A673 (cell line): ENCODE measurements around the gene ITGBL1.

ENCODE experiments used
- EZH2 ChIP-seq: fragments of 200-600 bp; sonication (generic); IDR thresholded peaks from 2 replicates; pipeline ENCODE4 v1.6.1; 2017; ENCODE audit warnings: borderline replicate concordance, low read depth, mild to moderate bottlenecking, mixed read lengths, antibody characterized with exemption, low read length; ENCODE audit not compliant: poor library complexity, severe bottlenecking
- TF ChIP-seq, protein P1 (sequence below): fragments of 300-800, 200-600 bp; sonication (generic); conservative IDR thresholded peaks from 2 replicates; pipeline ENCODE4 v1.5.1; 2017; ENCODE audit warnings: low read depth, mild to moderate bottlenecking, antibody characterized with exemption, low read length, moderate library complexity, mixed read lengths

DNA sequence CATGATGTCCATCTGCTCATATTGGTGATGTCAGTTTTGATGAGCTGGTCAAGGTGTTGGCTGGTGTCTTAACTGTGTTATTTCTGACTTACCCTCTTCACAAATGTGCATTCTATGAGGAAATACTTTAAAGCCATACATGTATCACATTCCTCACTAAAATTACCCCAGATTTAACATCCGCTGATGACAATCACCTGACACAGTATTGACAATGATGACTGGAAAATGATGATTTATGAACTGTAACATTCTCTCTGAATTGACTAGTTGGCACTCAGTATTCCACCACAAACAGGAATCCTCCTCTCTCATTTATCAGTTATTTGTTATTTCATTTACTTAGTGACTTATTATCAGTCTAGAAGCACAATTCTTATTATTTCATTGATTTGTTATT, 117.3 kb downstream of the ITGBL1 start:
- TF ChIP-seq, protein P1, sequence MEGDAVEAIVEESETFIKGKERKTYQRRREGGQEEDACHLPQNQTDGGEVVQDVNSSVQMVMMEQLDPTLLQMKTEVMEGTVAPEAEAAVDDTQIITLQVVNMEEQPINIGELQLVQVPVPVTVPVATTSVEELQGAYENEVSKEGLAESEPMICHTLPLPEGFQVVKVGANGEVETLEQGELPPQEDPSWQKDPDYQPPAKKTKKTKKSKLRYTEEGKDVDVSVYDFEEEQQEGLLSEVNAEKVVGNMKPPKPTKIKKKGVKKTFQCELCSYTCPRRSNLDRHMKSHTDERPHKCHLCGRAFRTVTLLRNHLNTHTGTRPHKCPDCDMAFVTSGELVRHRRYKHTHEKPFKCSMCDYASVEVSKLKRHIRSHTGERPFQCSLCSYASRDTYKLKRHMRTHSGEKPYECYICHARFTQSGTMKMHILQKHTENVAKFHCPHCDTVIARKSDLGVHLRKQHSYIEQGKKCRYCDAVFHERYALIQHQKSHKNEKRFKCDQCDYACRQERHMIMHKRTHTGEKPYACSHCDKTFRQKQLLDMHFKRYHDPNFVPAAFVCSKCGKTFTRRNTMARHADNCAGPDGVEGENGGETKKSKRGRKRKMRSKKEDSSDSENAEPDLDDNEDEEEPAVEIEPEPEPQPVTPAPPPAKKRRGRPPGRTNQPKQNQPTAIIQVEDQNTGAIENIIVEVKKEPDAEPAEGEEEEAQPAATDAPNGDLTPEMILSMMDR, result no peak
- TF ChIP-seq EZH2, result no peak
